Activated CD8-positive, alpha-beta memory T cell treated with anti-CD3 and anti-CD28 coated beads for 1 hour (primary cell): ENCODE measurements around the gene NR5A1.

Source experiments
- DNase-seq, 2 donors: peaks; one replicate each; pipeline ENCODE4 v3.0.0-alpha.2; 2020; ENCODE audit warnings: low read depth in 1 of 2; ENCODE audit errors: extremely low read depth in 1 of 2

The NR5A1 gene

DNA sequence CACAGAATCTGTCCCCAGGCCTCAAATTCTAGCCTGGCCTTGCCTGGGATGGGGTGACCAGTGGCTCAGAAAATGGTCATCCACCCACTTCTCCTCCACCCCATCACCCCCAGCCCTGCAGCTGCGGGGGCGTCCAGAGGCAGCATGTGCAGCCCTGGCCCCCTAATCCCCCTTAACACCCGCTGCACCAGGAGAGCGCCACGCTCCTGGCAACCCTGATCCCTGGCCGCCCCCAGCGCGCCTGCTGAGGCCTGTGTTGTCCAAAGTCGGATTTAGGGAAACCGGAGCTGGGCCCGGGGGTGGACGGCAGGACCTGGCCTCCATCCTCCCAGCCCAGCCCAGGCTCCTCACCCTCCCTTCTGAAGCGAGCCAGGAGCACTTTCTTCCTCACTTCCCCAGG, 22.0 kb downstream of the NR5A1 start:
- DNase-seq, result no peak

DNA sequence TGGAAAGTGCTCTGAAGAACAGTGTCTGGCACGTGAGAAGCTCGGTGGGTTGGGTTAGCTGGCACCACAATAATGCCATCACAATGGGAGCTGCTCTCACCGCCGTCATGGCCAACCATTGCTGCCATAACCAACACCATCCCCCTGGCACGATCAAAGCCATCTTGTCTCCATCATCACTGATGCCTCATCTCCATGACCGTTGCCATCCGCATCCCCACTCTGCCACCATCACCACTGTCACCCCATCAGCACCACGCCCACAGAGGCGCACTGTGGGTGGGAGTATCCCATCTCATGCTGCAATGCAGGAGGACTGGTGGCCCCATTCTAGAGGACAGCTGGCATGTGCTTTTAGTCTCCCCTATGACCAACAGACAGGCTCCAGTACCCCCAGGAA, 23.7 kb downstream of the NR5A1 start:
- no peak for DNase-seq

DNA sequence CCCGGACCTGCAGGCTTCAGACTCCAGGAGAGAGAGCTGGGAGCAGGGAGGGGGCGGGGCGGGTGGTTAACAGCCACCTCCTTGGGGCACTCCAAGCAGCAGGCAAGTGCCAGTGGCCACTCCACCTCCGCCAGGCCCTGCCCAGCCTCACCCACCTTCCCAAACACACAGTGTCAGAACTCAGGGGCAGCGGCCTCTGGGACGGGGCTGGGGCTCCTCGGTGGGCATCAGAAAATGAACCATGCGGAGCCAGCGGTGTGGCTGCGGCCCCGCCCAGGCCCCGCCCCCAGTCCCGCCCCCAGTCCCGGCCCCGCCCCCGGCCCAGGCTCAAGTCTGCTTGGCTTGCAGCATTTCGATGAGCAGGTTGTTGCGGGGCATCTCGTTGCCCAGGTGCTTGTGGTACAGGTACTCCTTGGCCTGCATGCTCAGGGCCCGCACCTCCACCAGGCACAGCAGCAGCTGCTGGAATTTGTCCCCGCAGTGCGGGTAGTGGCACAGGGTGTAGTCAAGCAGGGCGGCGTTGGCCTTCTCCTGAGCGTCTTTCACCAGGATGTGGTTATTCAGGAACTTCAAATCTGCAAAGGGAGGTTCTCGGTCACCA, 24.7 kb downstream of the NR5A1 start:
- no peak for DNase-seq

DNA sequence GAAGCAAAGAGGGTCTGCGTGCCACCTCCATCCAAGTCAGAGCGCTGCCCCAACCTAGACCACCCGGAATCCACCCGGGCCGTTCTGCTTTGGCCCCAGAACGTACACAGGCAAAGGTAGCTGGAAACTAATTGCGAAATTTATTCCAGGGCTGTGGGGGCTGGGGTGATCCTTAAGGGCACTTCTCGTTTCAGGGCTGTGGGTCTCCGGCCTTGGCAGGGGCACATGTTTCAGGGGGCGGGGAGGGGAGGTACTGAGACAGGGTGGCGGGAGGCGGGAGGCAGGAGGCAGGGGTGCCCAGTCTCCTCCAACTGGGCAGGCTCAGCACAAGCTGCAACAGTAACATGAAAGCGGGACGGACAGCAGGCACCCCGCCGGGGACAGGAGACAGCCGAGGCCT, 26.1 kb downstream of the NR5A1 start:
- no peak for DNase-seq

DNA sequence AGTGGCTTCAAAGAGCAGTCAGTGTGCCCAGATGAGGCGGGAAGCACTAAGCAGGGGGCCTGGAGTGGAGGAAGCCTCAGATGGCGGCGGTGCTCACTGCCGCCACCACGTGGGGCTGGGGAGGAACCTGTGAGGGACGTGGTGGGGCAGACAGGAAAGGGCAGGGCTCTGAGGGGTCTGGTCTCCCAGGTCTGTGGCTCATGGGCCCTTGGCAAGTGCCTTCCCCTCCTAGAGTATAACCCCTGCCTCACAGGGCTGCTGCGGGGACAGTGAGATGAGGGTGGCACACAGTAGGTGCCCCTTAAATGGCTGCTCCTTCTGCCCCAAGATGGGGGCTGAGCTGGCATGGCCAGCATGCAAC, 26.6 kb downstream of the NR5A1 start:
- no peak for DNase-seq

DNA sequence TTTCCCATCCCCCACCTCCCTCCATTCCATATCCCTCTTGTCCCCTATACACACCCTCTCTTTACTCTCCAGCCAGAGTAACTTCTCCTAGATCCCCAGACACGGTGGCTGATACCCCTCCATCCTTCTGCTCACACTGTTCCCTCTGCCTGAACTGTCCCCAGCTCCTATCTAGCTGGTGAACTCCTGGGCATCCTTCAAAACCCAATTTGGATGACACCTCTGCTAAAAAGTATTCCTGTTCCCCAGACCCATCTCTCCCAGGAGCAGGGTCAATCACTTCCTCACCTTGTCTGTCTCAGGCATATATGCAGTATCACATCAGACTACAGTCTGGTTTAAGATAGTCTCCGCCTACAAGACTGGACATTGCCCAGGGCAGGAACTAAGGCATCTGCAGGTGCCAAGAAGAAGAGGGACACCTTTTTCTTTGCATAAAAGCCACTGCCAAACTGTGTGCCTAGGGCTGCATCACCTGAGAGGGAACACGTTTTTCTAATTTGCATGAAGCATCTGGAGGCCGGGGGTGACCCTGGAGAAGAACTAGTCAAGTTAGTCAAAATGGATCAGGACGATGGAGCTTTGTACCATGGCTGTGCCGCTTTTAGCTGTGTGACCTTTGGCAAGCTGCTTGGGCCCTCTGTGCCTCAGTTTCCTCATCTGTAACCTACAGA, 27.1 kb downstream of the NR5A1 start:
- no peak for DNase-seq

DNA sequence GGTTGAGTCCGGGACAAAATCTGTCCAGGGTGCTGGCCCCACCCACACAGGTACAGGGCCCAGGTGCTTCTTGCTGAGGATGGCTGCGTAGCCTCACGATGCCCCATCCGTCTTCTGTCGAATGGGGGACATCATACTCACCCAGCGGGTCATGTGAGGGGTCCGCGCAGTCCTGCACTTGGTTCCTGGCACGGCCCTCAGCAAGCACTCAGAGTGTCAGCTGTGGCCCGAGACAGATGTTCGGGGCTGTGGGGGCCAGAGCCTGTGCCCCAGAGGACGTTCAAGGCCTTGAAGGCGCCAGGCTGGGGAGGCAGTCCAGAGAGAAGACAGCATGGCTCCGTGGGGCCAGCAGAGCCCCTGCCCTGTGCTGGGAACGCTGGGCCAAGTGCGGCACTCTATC, 27.8 kb downstream of the NR5A1 start:
- no peak for DNase-seq

DNA sequence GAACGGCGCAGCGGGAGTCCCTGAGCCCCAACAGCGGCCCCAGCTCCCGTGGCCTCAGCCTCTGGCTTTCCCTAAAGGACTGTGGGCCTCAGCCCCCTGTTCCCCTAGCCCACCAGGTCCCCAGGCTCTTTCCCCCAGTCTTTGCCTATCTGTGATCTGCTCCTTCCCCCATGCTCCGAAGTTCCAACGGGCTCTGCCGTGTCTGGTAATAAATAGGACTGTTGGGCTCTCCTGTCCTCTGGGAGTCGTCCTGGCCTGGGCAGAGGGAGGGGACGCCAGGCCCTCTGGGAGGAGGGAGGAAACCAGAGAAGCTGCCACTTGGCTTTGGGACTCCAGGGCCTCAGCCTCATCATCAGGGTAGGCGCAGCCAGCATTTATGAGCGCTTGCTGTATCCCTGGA, 28.8 kb downstream of the NR5A1 start:
- DNase-seq, result no peak

DNA sequence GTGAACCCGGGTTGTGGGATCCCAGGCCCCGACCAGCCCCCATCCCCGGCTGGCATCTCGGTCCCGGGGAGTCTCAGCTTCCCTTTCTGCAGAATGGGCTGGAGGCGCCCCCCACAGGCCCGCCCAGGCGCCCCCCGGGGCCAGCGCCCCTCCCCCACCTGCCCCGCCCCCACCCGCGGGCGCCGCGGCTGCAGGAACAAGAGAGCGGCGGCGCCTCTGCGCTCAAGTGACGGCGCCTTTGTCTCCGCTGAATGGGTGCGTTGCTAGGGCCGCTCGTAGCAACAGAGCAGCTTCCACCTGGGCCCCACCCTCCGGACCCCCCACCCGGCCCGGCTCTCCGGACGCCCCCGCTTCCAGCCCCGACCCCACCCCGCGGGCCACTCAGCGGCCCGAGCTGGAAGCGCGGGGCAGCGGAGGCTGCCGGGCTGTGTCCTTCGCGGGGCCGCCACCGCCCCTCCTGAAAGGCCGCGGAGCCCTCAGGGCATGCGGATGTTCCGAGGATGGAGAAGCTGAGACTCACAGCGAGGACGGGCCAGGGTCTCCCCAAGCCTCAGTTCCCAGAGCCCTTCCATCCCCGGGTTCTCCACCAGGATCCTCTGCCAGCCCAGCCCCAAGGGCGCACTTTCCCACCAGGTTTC, 29.4 kb downstream of the NR5A1 start:
- no peak for DNase-seq

DNA sequence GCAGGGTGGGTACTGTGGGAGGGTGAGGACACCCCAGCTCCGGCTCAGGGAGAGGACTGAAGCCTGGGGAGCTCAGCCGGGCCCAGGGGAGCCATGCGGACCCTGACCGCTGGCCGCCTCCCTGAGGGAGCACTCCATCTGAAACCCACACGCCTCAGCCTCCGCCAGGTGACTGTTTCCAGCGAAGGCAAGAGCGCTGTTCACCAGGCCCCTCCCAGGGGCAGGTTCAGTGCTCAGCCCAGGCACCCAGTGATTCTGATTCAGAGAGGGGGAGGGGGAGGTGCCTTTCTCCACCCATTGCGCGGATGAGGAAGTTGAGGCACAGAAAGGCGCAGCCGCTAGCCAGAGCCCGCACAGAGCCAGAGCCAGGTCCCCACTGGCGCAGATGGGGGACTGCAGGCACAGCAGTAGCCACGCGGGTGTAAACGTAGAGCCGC, 30.0 kb downstream of the NR5A1 start:
- DNase-seq, result no peak

DNA sequence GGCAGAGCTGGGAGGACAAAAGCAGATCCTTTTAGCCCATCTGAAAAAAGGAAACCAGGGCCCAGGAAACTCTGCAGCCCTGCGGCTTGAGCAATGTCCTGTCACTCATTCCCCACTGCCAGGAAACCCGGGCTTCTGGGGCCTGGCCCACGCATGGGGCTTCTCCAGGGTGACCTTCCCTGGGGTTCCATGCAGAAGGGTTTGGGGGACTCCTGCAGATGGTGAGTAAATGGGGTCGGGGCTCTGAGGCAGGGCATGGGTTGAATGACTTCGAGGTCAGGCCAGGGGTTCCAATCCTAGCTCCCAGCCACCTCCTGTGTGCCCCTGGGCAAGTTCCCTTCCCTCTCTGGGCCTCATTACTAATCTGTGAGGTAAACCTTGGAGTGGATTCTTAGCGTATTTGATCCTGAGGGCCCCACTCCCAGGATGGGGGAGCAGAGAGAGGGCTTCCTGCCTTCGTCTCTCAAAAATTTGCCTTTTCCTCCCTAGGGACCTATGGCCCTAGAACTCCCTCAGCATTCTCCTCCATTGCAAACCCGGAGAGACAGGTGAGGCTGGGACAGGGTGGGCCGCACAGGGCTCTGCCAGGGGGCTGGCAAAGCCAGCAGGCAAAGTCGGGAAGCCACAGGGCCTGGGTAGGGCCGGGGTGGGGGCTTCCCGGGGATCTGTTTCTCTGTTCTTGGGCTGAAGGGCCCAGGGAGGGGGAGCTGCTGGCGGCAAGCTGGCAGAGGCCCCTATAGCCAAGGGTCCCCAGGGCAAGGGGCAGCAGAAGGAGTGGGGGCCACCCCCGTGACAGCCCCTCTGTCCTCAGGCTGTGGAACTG, 31.1 kb downstream of the NR5A1 start:
- DNase-seq, result no peak

DNA sequence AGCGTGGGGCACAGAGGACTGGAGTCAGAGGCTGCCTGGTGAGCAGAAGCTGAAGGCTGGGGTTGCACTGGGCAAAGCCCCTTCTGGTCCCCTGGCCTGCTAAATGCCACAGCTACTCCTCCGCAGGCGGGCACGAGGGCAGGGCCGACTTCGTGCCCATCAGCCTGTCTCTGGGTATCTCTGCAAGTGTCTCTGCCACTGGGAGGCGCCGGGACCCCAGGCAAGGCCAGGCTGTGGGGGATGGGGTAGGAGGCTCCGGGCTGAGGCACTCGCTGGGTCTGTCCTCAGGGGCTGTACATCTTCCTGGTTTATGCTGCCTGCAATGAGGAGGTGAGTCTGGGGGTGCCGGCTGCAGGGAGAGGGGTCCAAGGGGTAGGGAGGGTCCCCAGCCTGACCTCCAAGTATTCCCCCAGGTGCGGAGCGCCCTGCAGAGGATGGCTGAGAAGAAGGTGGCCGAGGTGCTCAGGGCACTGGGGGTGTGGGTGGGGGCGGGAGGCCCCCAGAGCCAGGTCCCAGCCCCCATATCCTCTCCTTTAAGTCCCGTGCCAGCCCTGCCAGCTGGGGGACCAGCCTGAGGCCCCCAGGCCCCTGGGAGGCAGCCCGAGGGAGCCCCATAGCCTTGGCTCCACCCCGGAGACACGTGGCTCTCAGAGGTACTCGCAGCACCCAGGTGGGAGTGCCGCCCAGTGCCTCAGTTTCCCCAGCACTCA, 31.9 kb downstream of the NR5A1 start:
- DNase-seq, result no peak

DNA sequence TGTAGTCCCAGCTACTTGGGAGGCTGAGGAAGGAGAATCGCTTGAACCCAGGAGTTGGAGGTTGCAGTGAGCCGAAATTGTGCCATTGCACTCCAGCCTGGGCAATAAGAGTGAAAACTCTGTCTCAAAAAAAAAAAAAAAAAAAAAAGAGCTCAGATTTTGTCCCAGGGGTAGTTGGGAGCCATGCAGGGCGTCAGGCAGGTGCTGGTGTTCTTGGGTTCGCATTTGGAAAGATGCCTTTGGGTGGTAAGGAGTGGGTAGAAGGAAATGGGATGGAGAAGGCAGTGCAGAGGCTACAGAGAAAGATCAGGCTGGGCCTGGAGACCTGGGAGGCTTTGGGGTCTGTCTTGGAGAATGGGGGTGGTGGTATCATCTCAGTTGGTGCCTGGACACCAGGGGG, 33.0 kb downstream of the NR5A1 start:
- DNase-seq, result no peak

DNA sequence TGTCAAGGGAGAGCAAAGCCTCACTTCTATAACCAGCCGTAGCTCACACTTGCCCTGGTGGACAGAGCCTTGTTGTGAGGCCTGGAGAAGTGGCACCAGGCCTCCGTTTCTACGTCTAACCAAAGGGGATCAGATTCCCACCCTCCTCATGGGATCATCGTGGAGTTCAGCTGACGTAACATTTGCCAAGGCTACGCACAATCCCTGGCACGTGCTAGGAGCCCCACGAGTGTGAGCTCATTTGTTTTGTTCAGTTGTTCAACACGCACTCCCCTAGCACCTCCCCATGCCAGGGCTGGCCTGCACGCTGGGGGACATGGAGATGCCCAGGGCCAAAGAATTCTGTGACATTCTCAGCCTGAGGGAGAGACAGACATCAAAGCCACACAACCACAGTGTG, 33.9 kb downstream of the NR5A1 start:
- DNase-seq, result no peak

DNA sequence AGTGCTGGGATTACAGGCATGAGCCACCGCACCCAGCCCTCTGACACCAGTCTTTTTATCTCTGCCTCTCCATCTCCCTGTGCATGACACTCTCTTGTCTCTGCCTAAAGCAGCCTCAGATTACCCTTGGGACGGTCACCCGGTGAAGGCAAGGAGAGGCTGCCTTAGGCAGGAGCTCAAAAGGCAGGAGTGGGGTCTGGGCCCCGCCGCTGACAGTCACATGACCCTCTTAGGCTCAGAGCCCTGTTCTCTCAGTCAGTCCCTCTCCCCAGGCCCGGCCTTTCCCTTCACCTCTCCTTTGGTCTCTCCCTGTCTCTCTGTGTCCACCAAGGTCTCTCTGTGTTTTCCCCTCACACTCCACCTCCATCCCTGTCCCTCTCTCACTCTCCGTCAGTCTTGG, 34.4 kb downstream of the NR5A1 start:
- DNase-seq, result no peak

DNA sequence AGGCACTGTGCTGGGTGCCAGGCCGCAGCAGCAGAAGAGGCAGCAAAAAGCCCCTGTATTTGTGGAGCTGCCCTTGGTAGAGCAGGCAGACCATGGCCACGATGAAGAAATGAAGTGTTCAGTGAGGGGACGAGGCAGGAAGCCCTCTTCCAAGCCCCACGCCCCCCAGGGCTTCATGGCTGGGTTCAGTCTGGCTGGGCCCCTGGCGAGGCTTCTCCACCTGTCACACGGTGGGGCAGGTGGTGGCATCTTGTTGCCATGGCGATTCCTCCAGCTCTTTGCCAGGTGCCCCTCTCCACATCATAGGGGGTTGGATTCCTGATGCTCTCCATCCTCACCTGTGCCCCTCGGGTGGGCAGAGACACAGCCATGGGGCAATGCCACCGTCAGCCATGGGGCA, 35.4 kb downstream of the NR5A1 start:
- no peak for DNase-seq

DNA sequence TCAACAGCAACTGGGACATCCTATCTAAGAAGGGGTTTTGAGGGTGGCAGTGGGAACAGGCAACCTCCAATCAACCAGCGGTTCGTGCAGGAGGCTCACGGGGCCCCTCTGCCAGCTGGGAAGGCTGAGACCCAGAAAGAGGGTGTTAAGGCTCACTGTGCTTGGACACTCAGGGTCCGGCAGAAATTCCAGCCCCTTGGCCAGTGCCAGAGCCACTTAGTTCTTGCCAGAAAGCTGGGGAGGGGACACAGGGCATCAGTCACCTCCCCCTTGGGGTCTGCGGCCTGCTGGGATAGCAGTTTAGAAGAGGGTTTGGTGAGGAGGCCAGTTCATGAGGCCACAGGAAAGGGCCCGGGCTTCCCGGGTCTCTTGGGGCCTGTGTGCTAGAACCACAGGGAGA, 36.5 kb downstream of the NR5A1 start:
- DNase-seq, result no peak

DNA sequence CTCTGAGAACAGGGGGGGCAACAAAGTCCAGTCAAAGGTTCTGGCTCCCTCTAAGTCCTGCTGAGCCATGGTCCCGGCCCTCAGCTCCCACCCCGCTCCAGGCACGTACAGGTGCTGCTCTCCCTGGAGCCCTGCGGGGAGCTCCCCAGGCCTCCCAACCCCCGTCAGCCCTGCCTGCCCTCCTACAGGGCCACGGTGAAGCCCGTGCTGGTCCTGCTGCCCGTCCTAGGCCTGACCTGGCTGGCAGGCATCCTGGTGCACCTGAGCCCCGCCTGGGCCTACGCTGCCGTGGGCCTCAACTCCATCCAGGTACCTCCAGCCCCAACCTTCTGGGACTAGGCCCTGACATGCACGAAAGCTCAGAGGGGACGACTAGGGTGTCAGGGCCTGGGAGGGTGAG, 36.9 kb downstream of the NR5A1 start:
- DNase-seq, result no peak

DNA sequence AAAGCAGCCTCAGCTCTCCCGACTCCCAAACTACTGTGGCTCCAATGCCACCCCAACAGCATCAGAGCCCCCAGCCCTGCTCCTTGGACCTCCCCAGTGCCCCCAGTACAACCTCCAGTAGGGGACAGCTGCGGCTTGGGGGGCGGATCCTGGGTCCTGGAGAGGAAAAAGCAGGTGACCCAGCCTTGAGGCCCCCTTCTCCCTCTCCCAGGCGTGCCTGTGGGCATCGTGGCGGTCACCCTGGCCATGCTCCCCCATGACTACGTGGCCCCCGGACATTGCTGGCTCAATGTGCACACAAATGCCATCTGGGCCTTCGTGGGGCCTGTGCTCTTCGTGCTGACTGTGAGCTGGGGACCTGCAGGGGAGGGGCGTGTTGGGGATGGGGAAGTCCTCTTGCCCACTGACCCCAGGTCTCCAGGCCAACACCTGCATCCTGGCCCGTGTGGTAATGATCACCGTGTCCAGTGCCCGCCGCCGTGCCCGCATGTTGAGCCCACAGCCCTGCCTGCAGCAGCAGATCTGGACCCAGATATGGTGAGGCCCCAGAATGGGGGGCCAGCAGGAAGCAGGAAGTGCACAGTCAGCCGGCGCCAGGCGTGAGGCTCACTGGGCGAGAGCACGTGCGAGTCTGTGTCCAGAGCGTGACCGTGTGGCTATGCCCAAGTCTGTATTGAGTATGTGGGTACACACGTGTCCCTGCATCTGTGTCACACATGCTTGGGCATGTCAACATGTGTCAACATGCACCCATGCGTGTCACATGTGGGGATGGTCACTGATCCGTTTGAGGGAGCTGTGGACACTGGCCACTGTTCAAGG, 38.0 kb downstream of the NR5A1 start:
- DNase-seq, result no peak

DNA sequence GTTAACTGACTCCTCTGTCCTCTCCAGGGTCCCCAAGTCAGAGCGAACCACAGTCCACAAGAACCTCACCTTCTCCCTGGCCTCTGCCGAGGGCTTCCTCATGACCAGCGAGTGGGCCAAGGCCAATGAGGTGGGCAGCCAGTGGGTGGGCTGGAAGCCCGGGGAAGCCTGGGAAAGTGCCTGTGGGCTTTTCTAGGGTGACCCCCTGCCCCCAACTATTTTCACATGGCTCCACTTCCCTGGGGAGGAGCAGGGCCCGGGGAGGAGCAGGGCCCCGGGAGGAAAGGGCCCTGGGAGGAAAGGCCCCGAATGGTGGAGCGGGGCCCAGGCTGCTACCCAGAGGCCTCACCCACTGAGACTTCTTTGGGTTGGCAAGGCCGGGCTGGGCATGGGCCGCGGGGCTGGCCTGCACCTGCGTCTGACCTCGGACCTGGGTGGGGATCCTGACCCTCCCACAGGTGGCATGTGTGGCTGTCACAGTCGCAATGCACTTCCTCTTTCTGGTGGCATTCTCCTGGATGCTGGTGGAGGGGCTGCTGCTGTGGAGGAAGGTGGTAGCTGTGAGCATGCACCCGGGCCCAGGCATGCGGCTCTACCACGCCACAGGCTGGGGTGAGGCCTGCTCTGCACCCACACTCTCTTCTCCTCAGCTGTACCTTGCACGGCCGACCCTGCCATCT, 39.0 kb downstream of the NR5A1 start:
- DNase-seq, result no peak
